ENCODE data around the gene ASTN2.
A peak's percentile ranks its signal among the peaks of the same experiment; 100 is the strongest.
"Not testable (repeated sequence)": the region's sequence is repeated elsewhere in the genome, so short reads cannot be mapped to it uniquely, and the experiment has no call there.

The ASTN2 gene

GRCh38 chr9:116842658-116843057, 572.2 kb downstream of the ASTN2 start:
- DNase-seq = peak; percentile 78

- not testable (repeated sequence) for DNase-seq
Observed at GRCh38 chr9:116838468-116838867, 576.4 kb downstream of the ASTN2 start.

GRCh38 chr9:116837018-116837989, 577.6 kb downstream of the ASTN2 start:
- no peak for DNase-seq

GRCh38 chr9:116830321-116830720, 584.5 kb downstream of the ASTN2 start:
- DNase-seq = not testable (repeated sequence)

GRCh38 chr9:116821633-116822229, 593.1 kb downstream of the ASTN2 start:
- DNase-seq = no peak

- no peak for DNase-seq
Observed at GRCh38 chr9:116819116-116819515, 595.7 kb downstream of the ASTN2 start.

GRCh38 chr9:116817762-116818161, 597.1 kb downstream of the ASTN2 start:
- no peak for DNase-seq

- DNase-seq = no peak
Observed at GRCh38 chr9:116816484-116816883, 598.4 kb downstream of the ASTN2 start.

- no peak for DNase-seq
Observed at GRCh38 chr9:116815835-116816234, 599.0 kb downstream of the ASTN2 start.

GRCh38 chr9:116813031-116813300, 601.9 kb downstream of the ASTN2 start:
- no peak for DNase-seq

GRCh38 chr9:116812231-116813030, 602.4 kb downstream of the ASTN2 start:
- DNase-seq = no peak

GRCh38 chr9:116809656-116810055, 605.2 kb downstream of the ASTN2 start:
- DNase-seq = no peak

GRCh38 chr9:116806075-116806474, 608.8 kb downstream of the ASTN2 start:
- no peak for DNase-seq

- DNase-seq = no peak
Observed at GRCh38 chr9:116800885-116801284, 614.0 kb downstream of the ASTN2 start.

GRCh38 chr9:116800074-116800473, 614.8 kb downstream of the ASTN2 start:
- no peak for DNase-seq

- no peak for DNase-seq
Observed at GRCh38 chr9:116798521-116798920, 616.3 kb downstream of the ASTN2 start.

- no peak for DNase-seq
Observed at GRCh38 chr9:116797276-116797675, 617.6 kb downstream of the ASTN2 start.

GRCh38 chr9:116796669-116797068, 618.2 kb downstream of the ASTN2 start:
- no peak for DNase-seq

GRCh38 chr9:116795821-116796220, 619.0 kb downstream of the ASTN2 start:
- DNase-seq = no peak

- DNase-seq = no peak
Observed at GRCh38 chr9:116792271-116792670, 622.6 kb downstream of the ASTN2 start.

- peak; percentile 45 for DNase-seq
Observed at GRCh38 chr9:116791326-116791725, 623.5 kb downstream of the ASTN2 start.

GRCh38 chr9:116789081-116789480, 625.8 kb downstream of the ASTN2 start:
- no peak for DNase-seq

GRCh38 chr9:116786737-116787136, 628.1 kb downstream of the ASTN2 start:
- no peak for DNase-seq

GRCh38 chr9:116777116-116777515, 637.7 kb downstream of the ASTN2 start:
- no peak for DNase-seq

Measured in NCI-H2029 treated with DMSO at 0.1 percent for 48 hours (cell line).